IPS DF 4.7 (cell line): ENCODE results near the gene ARHGAP26.

ENCODE experiments used
- DNase-seq: peaks from one replicate; pipeline ENCODE4 v3.0.0-alpha.2; 2013; ENCODE audit warnings: low spot score; ENCODE audit errors: extremely low read depth

The ARHGAP26 gene

DNA sequence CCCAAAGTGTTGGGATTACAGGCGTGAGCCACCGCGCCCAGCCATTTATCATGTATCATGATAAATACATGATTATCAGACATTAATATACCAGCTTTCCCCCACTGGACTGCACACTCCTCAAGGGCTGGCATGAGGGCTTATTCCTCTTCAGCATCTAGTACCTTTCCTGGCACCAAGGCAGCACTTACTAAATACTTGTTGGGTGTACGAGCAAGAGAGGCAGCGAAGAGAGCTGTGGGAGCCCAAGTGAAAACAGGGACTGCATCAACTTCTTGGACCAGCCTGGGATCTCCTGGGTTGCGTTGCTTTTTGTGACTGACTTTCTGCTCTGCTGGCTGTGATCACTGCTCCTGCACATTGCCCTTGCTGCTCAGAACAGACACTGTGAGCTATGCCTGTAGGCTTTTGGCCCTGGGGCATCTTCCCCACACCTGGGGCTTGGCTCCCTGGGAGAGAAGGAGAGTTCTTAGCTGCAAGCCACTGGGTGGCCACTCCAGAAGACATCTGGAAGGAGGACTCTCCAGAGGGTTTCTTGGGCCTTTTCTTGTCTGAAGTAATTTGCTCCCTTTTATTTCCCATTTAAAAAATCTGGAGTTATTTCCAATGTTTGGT, 409.1 kb downstream of the ARHGAP26 start:
- DNase-seq = no peak

DNA sequence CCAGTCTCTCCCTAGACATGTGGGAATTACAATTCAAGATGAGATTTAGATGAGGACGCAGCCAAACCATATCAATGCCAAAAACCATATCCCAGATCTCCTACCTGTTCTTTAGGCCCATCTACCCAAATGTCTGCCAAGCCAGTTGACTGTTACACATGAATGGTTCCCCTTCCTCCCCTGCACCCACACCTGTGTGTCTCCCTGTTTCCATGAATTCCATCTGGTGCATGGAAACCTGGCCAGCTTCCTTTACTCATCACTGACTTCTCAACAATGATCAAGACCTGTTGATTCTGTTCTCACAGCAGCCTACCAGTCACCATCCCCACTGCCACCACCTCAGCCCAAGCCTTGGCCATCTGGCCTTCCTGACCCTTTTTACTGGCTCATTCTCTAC, 410.6 kb downstream of the ARHGAP26 start:
- DNase-seq = no peak

DNA sequence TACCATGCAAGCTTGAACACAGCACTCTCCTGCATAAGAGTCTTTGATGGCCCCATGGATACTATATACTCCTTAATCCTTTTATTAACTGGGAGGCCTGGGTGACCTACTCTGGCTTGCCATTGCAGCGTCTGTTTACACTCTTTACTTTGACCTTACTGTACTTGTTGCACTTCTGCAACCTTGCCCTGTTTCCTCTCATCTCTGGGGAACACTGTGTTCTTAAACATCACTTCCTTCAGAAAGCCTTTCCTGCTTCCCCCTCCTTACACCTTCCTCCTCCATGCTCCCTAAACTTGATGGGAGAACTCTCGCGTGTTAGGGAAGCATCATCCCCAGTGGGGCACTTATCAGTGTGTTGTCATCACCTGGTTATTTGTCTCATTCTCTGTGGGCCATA, 411.0 kb downstream of the ARHGAP26 start:
- no peak for DNase-seq

DNA sequence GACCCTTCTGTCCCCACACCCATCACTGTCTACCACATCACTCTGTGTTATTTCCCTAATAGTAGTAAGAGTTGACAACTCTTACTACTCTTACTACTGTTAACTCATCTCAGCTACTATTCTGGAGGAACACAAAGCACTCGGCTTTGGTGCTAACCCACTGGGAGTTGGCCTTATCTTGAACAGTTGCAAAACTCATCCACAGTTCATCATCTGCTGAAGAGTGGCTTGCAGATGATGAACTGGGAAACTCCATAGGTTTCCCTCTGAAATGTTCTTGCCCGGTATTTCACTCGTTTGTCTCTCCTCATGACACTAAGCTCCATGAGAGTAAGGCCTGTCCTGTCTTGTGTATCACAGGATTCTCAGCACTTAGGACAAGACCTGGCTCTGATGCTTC, 411.9 kb downstream of the ARHGAP26 start:
- no peak for DNase-seq

DNA sequence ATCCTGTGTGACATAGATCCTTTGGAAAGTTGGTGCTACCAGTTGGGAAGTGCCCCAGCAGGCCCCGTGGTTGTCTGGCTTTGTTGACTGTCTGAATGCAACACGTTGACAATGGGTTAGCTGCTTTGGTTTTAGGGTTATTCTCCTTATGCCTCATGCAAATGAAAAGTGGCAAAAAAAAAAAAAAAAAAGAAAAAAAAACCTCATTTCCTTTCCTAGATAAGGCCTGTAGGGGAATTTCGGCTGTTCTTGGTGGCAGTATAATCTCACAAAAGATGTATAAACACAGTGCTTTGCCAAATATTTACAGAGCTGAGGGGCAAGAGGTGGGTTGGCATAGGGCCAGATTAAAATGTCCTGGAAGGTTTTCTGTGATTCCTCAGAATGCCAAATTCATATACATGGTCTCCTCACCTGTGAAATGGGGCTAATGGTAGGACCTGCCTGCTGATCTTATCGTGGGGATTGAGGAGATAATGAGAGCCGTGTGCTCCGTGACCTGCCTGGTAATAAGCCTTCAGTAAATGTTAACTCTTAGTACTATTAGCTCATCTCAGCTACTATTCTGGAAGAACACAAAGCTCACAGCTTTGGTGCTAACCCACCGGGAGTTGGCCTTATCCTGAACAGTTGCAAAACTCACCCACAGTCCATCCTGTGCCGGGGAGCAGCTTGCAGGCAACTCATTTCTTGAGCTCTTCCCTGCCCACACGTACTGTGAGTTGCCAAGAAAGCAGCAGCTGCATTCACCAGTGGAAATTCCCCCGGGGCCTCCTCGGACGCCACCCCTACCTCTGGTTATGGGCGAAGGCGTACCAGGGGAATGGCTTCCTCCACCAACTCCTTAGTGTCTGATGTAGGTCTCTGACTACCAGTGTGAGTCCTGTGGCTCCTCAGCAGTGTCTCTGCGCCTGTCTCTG, 413.0 kb downstream of the ARHGAP26 start:
- DNase-seq = no peak

DNA sequence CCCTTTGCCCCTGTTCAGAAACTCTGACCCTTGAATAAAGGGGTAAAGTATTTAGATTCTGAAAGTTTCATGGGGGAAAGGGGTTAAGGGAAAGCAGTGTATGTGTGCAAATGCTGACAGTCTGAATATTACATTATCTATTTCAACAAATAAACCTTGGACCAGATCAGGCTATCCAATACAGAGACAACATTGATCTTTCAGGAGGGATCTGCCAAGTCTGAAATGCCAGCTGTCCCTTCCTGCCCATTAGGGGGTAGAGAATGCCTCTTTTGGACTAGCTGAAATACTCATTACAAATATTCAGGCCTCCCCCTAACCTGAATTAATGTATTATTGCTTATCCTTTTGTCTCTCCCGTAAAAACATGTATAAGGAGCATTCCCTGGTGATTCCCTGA, 413.8 kb downstream of the ARHGAP26 start:
- DNase-seq = no peak

DNA sequence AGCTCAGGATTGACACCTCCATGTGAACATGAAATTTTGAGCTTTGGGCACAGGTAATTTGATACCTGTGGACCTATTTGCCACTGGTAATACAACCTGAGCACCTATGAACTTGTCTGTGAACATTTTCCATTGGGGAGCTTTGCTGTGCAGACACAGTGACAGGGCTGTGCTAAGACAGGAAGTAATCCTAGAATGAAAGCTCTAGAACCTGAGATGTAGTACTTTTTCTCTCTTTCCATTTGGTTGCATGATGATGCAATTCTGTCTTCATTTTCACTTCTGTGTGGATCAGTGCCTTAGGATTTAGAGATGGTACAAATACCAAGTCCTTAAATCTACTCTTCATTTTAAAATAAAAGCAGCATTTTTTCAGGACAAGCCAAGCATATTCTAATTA, 416.4 kb downstream of the ARHGAP26 start:
- no peak for DNase-seq

DNA sequence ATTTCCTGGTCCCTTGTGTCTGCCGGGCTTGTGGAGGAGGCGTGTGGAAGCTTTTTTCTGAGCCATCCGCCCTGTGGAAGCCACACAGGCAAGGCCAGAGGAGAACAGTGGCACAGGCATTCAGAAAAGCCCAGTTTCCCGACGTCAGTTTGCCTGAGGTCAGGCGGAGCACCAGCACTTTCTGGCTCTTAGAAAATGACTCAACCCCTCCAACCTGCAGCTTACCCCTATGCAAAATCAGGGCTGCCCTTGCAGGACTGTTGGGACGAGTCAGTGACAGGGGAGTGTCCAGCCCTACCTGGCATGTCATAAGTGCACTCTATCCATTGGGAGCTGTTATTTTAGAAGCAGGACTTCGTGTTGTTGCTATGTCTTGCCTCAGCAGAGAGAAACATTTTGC, 417.3 kb downstream of the ARHGAP26 start:
- DNase-seq = no peak

DNA sequence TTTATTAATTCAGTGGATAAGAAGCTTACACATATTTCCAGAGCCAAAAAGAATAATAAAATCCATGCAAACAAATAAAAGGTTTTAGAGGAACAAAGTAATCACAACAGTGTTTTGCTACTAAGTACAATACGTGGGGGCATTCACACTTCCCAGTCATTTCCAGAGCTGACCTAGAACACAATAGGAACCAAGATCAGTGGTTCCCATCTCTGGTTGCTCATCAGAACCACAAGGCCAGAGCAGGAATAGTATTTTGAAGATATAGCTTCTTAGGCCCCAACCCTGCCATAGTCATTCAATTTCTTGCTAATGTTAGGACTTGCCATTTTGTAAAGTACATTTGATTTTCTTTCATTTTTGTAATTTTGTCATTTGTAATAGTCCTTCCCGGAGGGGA, 417.9 kb downstream of the ARHGAP26 start:
- DNase-seq = no peak

DNA sequence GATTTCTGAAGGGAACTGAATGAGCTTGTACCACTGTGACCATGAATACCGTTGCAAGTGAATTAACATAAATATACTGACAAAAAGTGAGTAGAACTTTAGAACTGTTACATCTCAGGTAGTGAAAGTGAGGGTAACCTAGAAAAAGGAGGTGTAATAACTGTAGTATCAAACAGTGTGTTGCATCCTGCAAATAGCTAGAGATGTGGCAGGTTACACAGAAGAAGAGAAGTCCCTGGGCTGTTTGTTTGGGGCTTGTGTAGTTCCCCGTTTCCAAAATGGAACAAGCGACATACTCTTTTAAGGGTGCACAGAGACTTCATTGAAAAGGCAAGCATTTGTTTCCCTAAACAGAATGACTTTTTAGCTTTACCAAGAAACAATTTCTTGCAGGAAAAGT, 418.5 kb downstream of the ARHGAP26 start:
- DNase-seq = no peak

DNA sequence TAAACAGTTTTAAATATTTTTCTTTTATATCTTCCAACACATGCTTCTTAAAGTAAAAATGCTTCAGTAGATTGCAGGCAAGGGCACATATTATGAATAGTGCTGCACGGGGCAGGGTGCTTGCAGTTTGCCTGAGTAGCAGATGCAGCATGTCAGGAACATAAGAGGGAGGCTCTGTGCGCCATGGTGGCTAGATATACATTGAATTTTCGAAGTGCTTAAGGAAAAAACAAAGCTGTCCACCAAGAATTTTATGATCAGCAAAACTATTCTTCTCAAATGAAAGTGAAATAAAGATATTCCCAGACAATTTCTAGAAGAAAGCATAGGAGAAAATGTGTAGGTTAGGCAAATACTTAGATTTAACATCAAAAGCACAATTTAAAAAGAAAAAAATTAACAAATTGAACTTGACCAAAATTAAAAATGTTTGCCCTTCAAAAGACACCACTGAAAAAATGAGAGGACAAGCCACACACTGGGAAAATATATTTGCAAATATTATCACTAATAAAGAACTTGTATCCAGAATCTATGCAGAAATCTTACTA, 420.2 kb downstream of the ARHGAP26 start:
- DNase-seq = no peak

DNA sequence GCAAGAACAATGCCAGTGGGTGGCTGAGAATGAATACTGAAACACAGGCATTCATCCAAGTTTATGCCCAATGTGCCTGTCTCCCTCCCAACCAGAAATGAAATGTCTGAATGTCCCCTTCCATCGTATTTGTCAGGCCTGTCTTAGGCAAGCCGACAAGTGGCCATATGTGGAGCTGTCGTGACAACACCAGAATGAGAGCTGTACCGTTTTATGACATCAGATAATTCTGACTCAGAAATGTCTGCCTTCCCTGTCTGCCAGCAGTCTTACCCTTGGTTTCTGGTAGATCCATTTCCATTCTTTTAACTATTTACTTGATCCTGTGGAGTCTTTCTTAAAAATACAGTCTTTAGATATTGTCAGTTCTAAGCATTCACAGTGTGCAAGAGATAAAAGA, 421.5 kb downstream of the ARHGAP26 start:
- DNase-seq = no peak

DNA sequence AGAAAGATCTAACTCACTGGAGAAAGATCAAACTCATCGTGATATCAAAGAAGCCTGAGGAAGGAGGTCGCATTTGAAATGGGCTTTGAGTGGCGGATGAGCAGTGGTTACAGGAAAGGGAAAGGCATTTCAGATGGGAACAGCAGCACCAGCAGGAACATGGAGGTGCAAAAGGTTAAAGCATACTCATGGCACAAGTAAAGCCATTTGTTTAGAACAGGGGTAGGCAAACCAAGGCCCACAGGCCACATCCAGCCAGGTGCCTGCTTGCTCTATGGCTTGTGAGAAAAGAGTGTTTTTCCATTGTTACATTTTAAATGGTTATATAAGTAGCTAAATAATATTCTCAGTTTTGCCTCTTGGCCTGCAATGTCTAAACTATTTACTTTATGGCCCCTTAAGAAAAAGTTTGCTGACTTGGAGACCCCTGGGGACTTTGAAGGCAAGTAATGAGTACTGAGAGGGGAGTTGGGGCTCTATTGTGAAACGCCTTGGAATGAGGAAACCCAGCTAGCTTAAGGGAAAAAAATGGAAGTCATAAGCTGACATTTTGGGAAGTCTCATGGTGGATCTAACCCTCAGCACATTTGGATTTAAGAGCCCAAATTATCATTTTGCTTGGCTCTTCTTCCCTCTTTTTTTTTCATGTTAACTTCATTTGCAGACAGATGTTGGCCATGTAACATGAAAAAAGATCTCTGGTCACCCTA, 422.2 kb downstream of the ARHGAP26 start:
- no peak for DNase-seq

DNA sequence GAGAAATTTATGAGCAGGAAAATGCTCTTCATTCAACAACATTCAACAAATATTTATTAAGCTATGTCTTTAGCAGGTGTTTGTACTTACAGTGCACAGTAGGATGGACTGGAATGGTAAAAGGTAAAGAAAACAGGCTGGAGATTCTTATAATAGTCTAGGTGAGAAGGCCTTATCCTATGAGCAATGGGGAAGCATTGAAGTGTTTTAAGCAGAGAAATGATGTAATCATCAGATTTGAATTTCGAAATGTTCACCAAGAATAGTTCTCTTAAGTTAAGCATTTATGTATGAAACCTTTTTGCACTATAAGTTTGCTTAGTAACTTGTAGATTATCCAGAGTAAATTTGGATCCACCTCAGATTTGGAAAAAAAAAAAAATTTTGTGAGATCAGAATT, 424.0 kb downstream of the ARHGAP26 start:
- no peak for DNase-seq

DNA sequence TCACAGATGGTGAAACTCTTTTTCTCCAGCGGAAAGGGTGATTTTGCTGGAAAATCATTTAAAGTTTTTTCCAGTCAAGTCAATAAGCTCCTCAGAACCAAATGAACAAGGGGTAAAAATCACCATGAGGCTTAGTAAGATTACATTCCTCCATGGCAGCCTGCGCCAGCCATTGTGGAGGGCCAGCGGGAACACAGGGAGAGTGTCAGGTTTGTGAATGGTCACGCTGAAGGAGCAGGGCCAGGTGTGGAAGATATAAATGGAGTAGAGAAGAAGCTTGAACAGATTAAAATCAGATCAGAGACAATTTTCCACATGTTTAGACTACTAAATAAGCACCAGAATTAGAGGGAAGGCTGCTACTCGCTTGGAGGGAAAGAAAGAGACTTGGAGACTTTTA, 424.5 kb downstream of the ARHGAP26 start:
- no peak for DNase-seq

DNA sequence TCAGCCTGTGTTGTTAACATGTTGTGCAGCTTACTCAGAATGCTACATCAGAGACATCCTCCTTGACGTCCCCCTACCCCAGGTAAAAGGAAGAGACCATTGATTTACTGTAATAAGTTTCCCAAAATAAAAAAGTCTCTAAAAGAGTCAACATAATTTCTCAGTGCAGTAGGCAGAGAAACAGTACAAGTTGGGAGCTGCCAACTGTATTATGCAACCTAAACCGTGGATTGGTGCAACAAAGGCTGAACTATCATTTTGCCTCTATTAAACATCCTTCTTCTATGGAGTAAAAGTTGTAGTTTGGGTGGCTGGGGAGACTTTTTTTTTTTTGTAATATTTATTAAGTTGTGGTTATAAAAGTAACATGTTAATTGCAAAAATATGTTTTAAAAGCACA, 425.3 kb downstream of the ARHGAP26 start:
- DNase-seq = no peak

DNA sequence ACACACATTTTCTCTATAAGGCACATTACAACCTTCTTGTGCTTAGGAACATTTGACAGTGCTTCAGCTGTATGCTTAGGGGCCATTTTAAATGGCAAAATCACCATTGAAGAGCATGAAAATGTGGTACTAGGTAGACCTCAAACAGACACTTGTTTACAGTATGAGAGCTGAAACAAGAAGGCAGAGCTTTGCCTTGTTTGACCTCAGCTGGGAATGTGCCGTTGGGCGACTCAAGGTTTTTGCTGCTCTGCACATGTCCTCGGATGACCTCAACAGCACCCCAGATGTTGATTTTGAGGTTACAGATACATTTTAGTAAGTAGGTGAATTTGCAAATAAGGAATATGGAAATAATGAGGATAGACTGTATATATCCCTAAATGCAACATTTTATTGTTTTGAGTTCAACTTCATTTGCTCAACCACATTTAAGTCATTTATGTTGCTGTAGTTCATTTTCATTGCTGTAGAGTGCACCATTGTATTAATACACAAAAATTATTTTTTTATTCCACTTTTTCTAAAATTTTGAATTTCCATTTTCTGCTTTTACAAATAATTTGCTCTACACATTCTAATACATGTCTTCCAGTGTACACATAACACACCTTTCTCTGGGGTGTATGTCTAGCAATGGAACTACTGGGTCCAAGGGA, 426.6 kb downstream of the ARHGAP26 start:
- no peak for DNase-seq

DNA sequence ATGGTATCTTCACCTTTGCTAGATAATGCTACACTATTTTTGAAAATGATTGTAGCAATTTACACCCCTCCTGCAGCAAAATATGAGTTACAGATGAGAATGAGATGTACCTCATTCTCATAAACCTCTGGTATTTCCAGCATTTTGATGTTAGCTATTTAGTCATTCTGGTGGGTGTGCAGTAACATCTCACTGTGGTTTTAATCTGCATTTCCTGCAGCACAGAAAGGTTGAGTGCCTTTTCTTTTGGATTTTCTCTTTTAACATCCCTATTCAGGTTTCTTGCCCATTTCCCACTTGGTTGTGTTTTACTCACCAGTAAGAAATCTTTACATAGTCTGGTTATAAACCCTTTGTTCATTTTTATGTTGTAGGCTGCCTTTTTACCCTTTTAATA, 427.1 kb downstream of the ARHGAP26 start:
- DNase-seq = no peak

DNA sequence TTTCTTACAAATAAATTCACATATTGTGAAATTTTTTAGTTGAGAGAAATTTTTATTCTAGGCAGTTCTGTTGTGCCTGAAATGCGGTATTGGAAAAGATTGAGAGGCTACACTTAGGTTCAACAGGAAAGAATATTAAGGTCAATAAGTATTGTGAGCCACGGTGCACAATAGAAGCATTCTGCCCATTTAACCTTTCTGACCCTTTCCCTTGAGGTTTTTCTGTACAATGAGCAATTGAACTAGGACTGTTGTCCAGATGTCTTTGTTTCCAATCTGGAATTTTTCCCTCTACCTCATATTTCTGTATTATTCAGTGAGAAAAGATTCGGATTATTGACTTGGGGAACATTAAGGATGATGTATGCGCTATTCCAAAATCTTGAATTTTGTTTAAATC, 428.2 kb downstream of the ARHGAP26 start:
- DNase-seq = no peak

DNA sequence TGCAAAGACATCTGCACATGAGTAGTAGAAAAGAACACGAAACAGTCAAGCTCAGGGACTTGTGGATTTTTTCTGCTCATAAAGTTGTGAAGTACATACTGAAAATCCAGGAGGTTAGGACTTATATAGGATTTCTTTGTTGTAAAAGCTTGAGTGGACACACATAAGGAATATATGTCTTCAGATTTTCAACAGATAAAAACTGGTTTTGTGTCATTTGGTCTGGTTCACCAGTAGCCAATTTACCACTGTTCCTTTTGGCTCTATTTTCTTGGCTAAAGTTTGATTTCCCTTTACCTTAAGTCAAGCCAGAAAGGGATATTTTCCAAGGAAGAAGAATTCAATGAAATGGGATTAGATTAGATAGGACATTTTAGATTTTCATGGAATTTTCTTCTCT, 429.0 kb downstream of the ARHGAP26 start:
- no peak for DNase-seq

DNA sequence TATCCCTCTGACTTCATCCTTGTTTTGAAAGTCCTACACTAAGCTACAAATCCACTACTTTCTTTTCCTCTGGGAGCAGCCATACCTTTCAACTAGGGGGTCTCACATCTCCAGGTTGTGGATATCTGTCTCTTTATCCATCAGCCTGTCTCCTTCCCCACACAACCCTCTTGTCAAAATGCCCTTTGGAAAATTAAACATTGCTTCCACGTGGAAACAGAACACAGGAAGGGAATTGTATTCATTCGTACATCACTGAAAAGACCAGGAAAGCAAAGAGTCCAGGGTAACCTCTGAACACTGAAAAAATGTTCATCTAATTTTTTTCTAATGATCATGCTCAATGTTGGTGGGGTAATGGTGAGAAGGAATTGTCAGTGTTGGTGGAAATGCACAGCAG, 429.7 kb downstream of the ARHGAP26 start:
- no peak for DNase-seq
